ENCODE data around the gene FZD2.

Gene FZD2

DNA sequence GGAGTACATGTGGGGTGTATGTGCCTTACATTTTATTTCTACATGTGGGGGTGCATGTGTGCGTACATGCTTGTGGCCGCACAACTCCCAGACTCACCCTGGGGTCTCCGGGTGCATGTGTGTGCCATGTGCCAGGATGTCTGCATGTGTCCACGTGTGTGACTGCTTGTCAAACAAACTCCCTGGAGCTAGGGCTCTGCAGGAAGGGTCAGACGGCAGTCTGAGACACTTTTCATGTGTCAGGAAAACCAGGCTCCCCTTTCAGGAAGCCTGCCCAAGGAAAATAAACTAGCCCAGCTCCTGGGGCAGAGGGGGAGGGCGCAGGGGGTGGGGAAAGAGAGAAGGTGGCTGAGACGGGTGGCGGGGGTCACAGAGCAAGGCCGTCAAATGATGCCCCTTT, 44.7 kb downstream of the FZD2 start:
- Mint-ChIP-seq H3K4me1 (peaks cover 86% of the 10 kb centered on the region), H3K36me3 (ENCODE audit: low read depth) (no peaks in the 10 kb centered on the region), H3K4me3 (peak overlapping the region; percentile 11), H3K27ac (peak overlapping the region; percentile 84), H3K9me3 (no peaks in the 10 kb centered on the region), H3K27me3 (ENCODE audit: low read depth, poor library complexity) (peaks cover 3% of the 10 kb centered on the region)
- peak; percentile 26 for DNase-seq
- TF ChIP-seq, protein P1, sequence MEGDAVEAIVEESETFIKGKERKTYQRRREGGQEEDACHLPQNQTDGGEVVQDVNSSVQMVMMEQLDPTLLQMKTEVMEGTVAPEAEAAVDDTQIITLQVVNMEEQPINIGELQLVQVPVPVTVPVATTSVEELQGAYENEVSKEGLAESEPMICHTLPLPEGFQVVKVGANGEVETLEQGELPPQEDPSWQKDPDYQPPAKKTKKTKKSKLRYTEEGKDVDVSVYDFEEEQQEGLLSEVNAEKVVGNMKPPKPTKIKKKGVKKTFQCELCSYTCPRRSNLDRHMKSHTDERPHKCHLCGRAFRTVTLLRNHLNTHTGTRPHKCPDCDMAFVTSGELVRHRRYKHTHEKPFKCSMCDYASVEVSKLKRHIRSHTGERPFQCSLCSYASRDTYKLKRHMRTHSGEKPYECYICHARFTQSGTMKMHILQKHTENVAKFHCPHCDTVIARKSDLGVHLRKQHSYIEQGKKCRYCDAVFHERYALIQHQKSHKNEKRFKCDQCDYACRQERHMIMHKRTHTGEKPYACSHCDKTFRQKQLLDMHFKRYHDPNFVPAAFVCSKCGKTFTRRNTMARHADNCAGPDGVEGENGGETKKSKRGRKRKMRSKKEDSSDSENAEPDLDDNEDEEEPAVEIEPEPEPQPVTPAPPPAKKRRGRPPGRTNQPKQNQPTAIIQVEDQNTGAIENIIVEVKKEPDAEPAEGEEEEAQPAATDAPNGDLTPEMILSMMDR (IDR thresholded peaks at IDR 0.05) = no peak

GRCh38 chr17:44602390-44602789, 45.1 kb downstream of the FZD2 start:
- no peaks in the 10 kb centered on the region for H3K36me3 Mint-ChIP-seq (ENCODE audit: low read depth)
- peaks cover 82% of the 10 kb centered on the region for H3K4me1 Mint-ChIP-seq
- H3K27me3 Mint-ChIP-seq (ENCODE audit: low read depth, poor library complexity) = peaks cover 3% of the 10 kb centered on the region
- H3K27ac Mint-ChIP-seq = peak overlapping the region; percentile 84
- TF ChIP-seq, protein P1 (IDR thresholded peaks at IDR 0.05) = no peak
- DNase-seq = no peak
- H3K4me3 Mint-ChIP-seq = peak overlapping the region; percentile 11
- no peaks in the 10 kb centered on the region for H3K9me3 Mint-ChIP-seq

DNA sequence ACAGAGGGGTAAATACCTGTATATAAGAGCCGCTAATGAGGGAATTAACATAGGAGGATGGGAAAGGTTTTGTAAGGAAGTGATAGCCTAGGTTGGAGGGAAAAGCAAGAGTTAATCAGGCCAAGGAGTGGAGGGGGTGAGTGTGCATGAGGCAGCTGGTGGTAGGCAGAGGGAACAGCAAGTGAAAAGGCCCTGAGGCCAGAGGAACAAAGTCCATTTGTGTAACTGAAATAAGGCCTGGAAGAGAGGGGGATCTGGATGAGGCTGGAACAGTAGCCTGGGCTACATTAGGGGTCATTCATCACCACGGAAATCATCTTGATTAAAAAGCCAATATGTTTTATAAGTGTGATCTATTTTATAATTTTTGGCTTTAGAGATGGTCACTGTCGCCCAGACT, 45.7 kb downstream of the FZD2 start:
- peaks cover 3% of the 10 kb centered on the region for H3K27me3 Mint-ChIP-seq (ENCODE audit: low read depth, poor library complexity)
- TF ChIP-seq, protein P1 (IDR thresholded peaks at IDR 0.05) = no peak
- H3K9me3 Mint-ChIP-seq = no peaks in the 10 kb centered on the region
- H3K4me1 Mint-ChIP-seq = peaks cover 82% of the 10 kb centered on the region
- H3K27ac Mint-ChIP-seq = no peak overlapping the region
- no peak overlapping the region for H3K4me3 Mint-ChIP-seq
- no peak for DNase-seq
- H3K36me3 Mint-ChIP-seq (ENCODE audit: low read depth) = no peaks in the 10 kb centered on the region

- Mint-ChIP-seq H3K4me3 (no peak overlapping the region), H3K27me3 (ENCODE audit: low read depth, poor library complexity) (peaks cover 3% of the 10 kb centered on the region), H3K27ac (no peak overlapping the region), H3K4me1 (peaks cover 80% of the 10 kb centered on the region), H3K36me3 (ENCODE audit: low read depth) (no peaks in the 10 kb centered on the region), H3K9me3 (no peaks in the 10 kb centered on the region)
- DNase-seq = no peak
- TF ChIP-seq, protein P1 (IDR thresholded peaks at IDR 0.05) = no peak
Measured at GRCh38 chr17:44604116-44604761, 47.0 kb downstream of the FZD2 start.

DNA sequence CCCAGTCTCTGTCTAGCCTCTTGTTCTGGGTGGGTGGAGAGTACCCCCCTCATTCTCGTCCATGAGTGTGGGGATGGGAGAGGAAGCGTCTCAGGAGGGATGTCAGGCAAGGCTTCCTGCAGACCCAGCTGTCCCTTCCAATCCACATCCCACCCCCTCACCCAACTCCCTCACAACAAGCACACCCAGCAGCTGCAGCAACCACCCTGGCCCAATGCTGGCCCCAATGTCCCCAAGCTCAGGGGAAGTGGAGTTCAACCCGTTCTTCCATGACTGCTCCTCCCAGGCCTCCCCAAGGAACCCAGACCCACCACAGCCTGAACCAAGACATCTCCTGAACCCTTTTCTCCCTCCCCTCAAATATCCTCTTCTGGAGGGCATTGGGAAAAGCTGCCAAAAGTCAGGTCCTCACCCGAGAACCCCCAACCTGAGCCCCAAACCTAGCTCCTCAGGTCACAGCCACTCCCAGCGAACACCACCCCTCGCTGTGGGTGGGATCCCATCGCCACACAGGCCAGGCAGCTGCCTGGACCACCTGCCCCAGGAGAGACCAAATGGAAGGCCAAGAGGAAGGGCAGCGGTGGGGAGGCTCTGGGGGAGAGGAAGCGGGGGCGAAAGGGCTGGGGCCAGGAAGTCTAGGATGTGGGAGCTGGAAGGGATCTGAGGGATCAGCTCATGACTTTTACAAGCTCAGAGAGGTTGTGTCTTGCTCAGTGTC, 47.6 kb downstream of the FZD2 start:
- H3K27me3 Mint-ChIP-seq (ENCODE audit: low read depth, poor library complexity) = peaks cover 3% of the 10 kb centered on the region
- no peak overlapping the region for H3K27ac Mint-ChIP-seq
- H3K9me3 Mint-ChIP-seq = no peaks in the 10 kb centered on the region
- no peak for DNase-seq
- H3K36me3 Mint-ChIP-seq (ENCODE audit: low read depth) = no peaks in the 10 kb centered on the region
- TF ChIP-seq, protein P1 (IDR thresholded peaks at IDR 0.05) = no peak
- peaks cover 81% of the 10 kb centered on the region for H3K4me1 Mint-ChIP-seq
- no peak overlapping the region for H3K4me3 Mint-ChIP-seq

DNA sequence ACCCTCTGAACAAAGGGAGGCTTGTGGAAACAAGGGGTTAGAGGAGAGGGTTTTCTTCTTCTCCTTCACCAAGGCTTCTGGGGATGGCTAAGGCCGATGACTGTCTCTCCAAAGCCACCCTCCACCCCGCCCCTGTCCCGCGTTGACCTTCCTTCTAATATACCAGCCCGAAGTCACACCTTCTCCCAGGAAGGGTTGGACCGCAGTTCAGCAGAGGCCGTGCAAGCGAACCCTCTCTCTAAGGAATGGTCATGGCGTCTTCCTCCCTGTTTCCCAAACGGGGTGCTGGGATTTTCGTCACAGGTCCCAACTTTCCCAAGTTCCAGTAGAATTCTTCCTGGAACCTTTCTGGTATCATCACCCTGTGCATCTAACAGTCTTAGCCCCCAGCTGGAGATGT, 49.4 kb downstream of the FZD2 start:
- peaks cover 3% of the 10 kb centered on the region for H3K27me3 Mint-ChIP-seq (ENCODE audit: low read depth, poor library complexity)
- no peak for DNase-seq
- no peak overlapping the region for H3K27ac Mint-ChIP-seq
- TF ChIP-seq, protein P1 (IDR thresholded peaks at IDR 0.05) = no peak
- no peak overlapping the region for H3K4me3 Mint-ChIP-seq
- peaks cover 80% of the 10 kb centered on the region for H3K4me1 Mint-ChIP-seq
- H3K9me3 Mint-ChIP-seq = no peaks in the 10 kb centered on the region
- H3K36me3 Mint-ChIP-seq (ENCODE audit: low read depth) = no peaks in the 10 kb centered on the region

All from nephron progenitor cell (in vitro differentiated cells).